GM12891 (cell line): ENCODE results near the gene KATNA1.

ENCODE experiments used
- POLR2A ChIP-seq: IDR thresholded peaks from 2 replicates; pipeline ENCODE4 v1.6.1; 2011; ENCODE audit warnings: low read depth, low read length, control low read depth
- POU2F2 ChIP-seq: IDR thresholded peaks from 2 replicates; pipeline ENCODE4 v1.6.1; 2011; ENCODE audit warnings: low read depth, mild to moderate bottlenecking, control low read depth, low read length, moderate library complexity

DNA sequence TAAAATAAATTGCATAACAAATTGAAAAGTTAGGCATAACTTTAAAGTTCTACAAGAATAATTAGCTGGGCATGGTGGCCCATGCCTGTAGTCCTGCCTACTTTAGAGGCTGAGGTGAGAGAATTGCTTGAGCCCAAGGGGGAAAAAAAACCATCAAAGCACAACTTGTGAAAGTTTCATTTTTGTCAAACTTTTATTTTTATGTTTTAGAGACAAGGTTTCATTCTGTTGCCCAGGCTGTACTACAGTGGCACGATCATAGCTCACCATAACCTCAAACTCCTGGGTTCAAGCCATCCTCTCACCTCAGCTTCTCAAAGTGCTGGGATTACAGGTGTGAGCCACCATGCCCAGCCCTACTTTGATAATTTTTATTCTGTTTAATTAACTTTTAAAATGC is 14.2 kb downstream of the KATNA1 start:
- TF ChIP-seq POU2F2 (no peak), POLR2A (no peak)
